Esophagus squamous epithelium (tissue), 5 donors: ENCODE data around the gene CYP2A13. TPM values are rescaled to one million over a fixed set of nuclear protein-coding genes. Genes with fewer than 3 reads are reported as not detected.
"Not testable (repeated sequence)": the region's sequence is repeated elsewhere in the genome, so short reads cannot be mapped to it uniquely, and the experiment has no call there.

Experiments
- DNase-seq: peaks from one replicate; lab custom pipeline; 2025; lab: John Stamatoyannopoulos, UW
- H3K27ac ChIP-seq, 4 donors: fragments of 200-600 bp; sonication (generic); one replicate each; pipeline ENCODE4 v1.5.1; 2016 to 2019; ENCODE audit warnings: mild to moderate bottlenecking in 1 of 4
- H3K27me3 ChIP-seq, 4 donors: fragments of 200-600 bp; sonication (generic); 1 replicate in 3 of 4; 2 replicates in 1 of 4; pipeline versions ENCODE4 v1.5.1 to v1.6.0; 2017 to 2021; ENCODE audit warnings: antibody characterized with exemption in 1 of 4
- H3K36me3 ChIP-seq, 3 donors: fragments of 200-600 bp; sonication (generic); one replicate each; pipeline ENCODE4 v1.5.1; 2016 to 2019
- H3K4me1 ChIP-seq, 3 donors: fragments of 200-600 bp; sonication (generic); one replicate each; pipeline ENCODE4 v1.5.1; 2017 to 2019
- H3K4me3 ChIP-seq, 4 donors: fragments of 200-600 bp; sonication (generic); 1 replicate in 3 of 4; 2 replicates in 1 of 4; pipeline ENCODE4 v1.5.1; 2016 to 2019; ENCODE audit warnings: mild to moderate bottlenecking in 2 of 4, moderate library complexity in 1 of 4
- H3K9me3 ChIP-seq, 3 donors: fragments of 200-600 bp; sonication (generic); one replicate each; pipeline ENCODE4 v1.5.1; 2016 to 2019
- CTCF ChIP-seq, 6 experiments: fragments of 450-650 bp in 4 of 6; fragments of 200-600 bp in 2 of 6; sonication (generic) in 2 of 6; IDR thresholded peaks; one replicate each; pipeline ENCODE4 v1.5.1; 2016 to 2019; ENCODE audit warnings: antibody characterized with exemption in 6 of 6, mild to moderate bottlenecking in 4 of 6, moderate library complexity in 4 of 6
- POLR2A ChIP-seq, 4 donors: fragments of 450-650 bp; IDR thresholded peaks; one replicate each; pipeline ENCODE4 v1.6.1; 2017; ENCODE audit warnings: antibody characterized with exemption in 4 of 4, mild to moderate bottlenecking in 4 of 4, moderate library complexity in 3 of 4
- WGBS, 2 donors: methylation state at CpG; one replicate each; pipeline ENCODE4 v1.1.5; 2018; 5-methylcytosine and 5-hydroxymethylcytosine counted together
- intact Hi-C: fragments of 100-400 bp; cut with DNase I; formaldehyde crosslinking; loops from one replicate; pipeline ENCODE4 v1.15.0; 2022
- total RNA-seq, 4 donors: library from RNA; depleted of rRNA; stranded (reverse); fragments of >200 nt; gene quantifications; one replicate each; pipeline ENCODE4 v1.1.0, GENCODE V29; 2016
- donor health status: DM: yes; HTN: yes; CAD: no.

The CYP2A13 gene
- total RNA-seq, 4 donors from 2014 or later, result not detected

GRCh38 chr19:41120929-41121911 is 33.0 kb downstream of the CYP2A13 start:
- H3K4me3 ChIP-seq, H3K36me3 ChIP-seq, H3K27ac ChIP-seq, DNase-seq, H3K4me1 ChIP-seq, H3K9me3 ChIP-seq, intact Hi-C loops: not testable (repeated sequence)
- TF ChIP-seq POLR2A (IDR thresholded peaks at IDR 0.05), result peak in 1 of 4 donors; percentile 15
- H3K27me3 ChIP-seq, result peaks cover 0 to 10% (median 0%) of the 10 kb centered on the region in 4 donors
- whole genome bisulfite sequencing, 2 donors, result 69 to 76% methylated on average over 11 to 21 of the region's 41 CpGs

DNA sequence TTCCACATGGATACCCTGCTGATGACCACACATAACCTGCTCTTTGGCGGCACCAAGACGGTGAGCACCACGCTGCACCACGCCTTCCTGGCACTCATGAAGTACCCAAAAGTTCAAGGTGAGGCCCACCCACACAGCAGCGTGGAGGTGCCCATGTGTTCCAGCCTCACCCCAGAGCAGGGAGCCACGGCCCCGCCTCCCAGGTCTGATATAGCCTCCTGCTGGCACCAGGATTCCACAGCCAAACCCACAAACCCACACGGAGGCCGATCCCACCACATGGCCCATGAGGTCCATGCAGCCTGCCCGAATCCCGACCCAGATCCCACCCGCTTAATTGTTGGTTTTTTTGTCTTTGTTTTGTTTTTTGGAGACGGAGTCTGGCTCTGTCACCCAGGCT is 34.6 kb downstream of the CYP2A13 start:
- DNase-seq, intact Hi-C loops, H3K9me3 ChIP-seq, H3K27me3 ChIP-seq, H3K27ac ChIP-seq, H3K4me1 ChIP-seq, H3K4me3 ChIP-seq, H3K36me3 ChIP-seq: not testable (repeated sequence)
- 78 to 84% methylated on average over 7 of the region's 13 CpGs for WGBS, 2 donors

DNA sequence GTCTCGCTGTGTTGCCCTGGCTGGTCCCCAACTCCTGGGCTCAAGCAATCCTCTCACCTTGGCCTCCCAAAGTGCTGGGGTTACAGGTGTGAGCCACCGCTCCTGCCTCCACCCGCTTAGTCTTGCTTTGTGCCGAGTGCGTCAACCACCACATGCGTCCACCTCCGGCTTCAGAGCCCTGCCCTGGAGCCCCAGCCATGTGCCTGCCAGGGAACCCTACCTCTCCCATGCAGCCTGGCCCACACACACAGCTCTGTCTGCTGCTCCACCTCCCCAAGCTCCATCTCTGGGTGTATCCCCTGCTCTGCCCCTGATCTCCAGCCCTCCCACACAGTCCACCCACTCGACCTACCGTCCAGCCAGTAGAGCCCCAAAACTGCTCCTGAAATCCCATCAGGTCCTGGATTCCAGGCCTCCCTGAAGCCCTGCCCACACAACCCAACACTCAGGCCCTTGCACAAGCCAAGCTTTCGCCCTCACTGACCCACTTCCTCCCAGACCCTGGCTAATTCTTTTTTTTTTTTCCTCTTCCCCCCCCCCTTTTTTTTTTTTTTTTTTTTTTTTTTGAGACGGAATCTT is 35.6 kb downstream of the CYP2A13 start:
- intact Hi-C loops, result no loop called here
- H3K4me1 ChIP-seq, result peaks cover 0 to 13% (median 6%) of the 10 kb centered on the region in 3 donors
- DNase-seq, result no peak
- 88 to 89% methylated on average over 11 of the region's 11 CpGs for WGBS, 2 donors
- no peaks in the 10 kb centered on the region for H3K36me3 ChIP-seq
- H3K27ac ChIP-seq, result no peak overlapping the region
- H3K9me3 ChIP-seq, result no peaks in the 10 kb centered on the region
- TF ChIP-seq CTCF (IDR thresholded peaks at IDR 0.05), result no peak
- no peak for TF ChIP-seq POLR2A (IDR thresholded peaks at IDR 0.05)
- no peaks in the 10 kb centered on the region for H3K27me3 ChIP-seq
- H3K4me3 ChIP-seq, result no peak overlapping the region

GRCh38 chr19:41126765-41127203 is 38.5 kb downstream of the CYP2A13 start:
- TF ChIP-seq CTCF (IDR thresholded peaks at IDR 0.05), result peak in 5 of 6 experiments; percentile 33 to 78 (median 54)
- H3K4me1 ChIP-seq, result peaks cover 0 to 13% (median 6%) of the 10 kb centered on the region in 3 donors

GRCh38 chr19:41127362-41127761 is 39.1 kb downstream of the CYP2A13 start:
- H3K27ac ChIP-seq, intact Hi-C loops: not testable (repeated sequence)
- WGBS, 2 donors, result 72 to 86% methylated on average over 7 of the region's 7 CpGs

More at GRCh38 chr19:41126765-41127203, 38.5 kb downstream of the CYP2A13 start:
- H3K9me3 ChIP-seq, H3K4me3 ChIP-seq, intact Hi-C loops, H3K36me3 ChIP-seq, DNase-seq, H3K27me3 ChIP-seq, H3K27ac ChIP-seq: not testable (repeated sequence)
- 45 to 52% methylated on average over 2 of the region's 2 CpGs for WGBS, 2 donors

GRCh38 chr19:41127801-41128300 is 39.6 kb downstream of the CYP2A13 start:
- H3K9me3 ChIP-seq, H3K27me3 ChIP-seq, H3K27ac ChIP-seq, intact Hi-C loops, H3K36me3 ChIP-seq, DNase-seq: not testable (repeated sequence)
- WGBS, 2 donors, result 0% methylated on average over 6 of the region's 29 CpGs; no CpG with 5 or more reads in 1 of the 2 donors
- Histone ChIP-seq H3K4me3 (peak overlapping the region in 1 of 4 donors; percentile 50), H3K4me1 (peaks cover 0 to 13% (median 6%) of the 10 kb centered on the region in 3 donors)
- peak in 4 of 6 experiments; percentile 11 to 31 (median 22) for TF ChIP-seq CTCF (IDR thresholded peaks at IDR 0.05)

More at GRCh38 chr19:41127362-41127761, 39.1 kb downstream of the CYP2A13 start:
- not testable (repeated sequence) for H3K36me3 ChIP-seq, H3K27me3 ChIP-seq, DNase-seq, H3K4me3 ChIP-seq, H3K9me3 ChIP-seq
- peaks cover 0 to 13% (median 6%) of the 10 kb centered on the region in 3 donors for H3K4me1 ChIP-seq
